NOMO-1 (cell line): ENCODE results near the gene ERMAP.
A peak's percentile ranks its signal among the peaks of the same experiment; 100 is the strongest.

Source experiments
- DNase-seq, 2 experiments: peaks; one replicate each; lab custom pipeline; 2025; ENCODE audit not compliant: unreplicated experiment in 2 of 2; lab: John Stamatoyannopoulos, UW

The ERMAP gene, protein sequence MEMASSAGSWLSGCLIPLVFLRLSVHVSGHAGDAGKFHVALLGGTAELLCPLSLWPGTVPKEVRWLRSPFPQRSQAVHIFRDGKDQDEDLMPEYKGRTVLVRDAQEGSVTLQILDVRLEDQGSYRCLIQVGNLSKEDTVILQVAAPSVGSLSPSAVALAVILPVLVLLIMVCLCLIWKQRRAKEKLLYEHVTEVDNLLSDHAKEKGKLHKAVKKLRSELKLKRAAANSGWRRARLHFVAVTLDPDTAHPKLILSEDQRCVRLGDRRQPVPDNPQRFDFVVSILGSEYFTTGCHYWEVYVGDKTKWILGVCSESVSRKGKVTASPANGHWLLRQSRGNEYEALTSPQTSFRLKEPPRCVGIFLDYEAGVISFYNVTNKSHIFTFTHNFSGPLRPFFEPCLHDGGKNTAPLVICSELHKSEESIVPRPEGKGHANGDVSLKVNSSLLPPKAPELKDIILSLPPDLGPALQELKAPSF

DNA sequence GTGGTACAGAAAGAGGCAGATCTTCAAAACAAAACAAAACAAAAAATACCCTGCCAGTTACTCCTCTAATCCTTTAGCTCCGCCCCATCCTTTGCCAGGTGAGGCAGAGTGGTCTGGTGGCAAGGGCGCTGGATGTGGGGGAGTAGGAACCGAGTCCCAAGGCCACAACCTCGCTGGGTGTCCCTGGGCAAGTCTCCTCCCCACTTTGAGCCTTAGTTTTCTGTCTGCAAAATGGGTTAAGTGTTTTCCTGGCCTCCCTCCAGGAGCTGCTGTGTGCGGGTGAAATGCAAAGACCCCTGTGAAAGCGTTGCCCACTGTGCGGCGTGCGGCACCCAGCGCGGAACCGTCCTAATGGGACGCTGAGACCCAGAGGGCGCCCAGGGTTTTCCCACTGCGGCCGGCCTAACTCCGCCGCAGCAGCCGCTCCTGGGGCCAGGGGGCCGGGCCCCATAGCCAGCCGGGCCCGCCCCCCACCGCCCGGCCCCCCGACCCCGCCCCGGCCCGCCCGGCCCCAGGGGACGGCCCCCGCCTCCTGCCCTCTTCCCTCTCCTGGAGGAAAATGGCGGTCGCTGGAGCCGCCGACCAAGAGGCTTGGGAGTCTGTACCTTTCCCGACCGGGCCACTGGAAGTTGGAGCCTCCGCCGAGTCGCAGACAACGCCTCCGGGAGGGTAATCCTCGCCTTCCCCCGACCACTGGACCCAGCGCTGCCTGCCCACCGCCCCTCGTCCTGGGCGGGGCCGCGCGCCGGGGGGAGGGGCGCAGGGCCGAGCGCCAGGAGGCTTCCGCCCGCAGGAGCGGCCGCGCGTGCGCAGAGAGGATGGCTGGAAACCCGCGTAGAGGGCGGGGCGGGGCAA, at the start of gene ERMAP, which contains the start of gene SVBP:
ERMAP (plus strand) TSS at position 538 of the 855 bp plus-strand sequence. CDS start 13,327 bp downstream, outside the sequence.
SVBP (minus strand) TSS at position 813 of the 855 bp plus-strand sequence. CDS start 853 bp downstream, outside the sequence.
- DNase-seq, result peak; percentile 82 to 90

DNA sequence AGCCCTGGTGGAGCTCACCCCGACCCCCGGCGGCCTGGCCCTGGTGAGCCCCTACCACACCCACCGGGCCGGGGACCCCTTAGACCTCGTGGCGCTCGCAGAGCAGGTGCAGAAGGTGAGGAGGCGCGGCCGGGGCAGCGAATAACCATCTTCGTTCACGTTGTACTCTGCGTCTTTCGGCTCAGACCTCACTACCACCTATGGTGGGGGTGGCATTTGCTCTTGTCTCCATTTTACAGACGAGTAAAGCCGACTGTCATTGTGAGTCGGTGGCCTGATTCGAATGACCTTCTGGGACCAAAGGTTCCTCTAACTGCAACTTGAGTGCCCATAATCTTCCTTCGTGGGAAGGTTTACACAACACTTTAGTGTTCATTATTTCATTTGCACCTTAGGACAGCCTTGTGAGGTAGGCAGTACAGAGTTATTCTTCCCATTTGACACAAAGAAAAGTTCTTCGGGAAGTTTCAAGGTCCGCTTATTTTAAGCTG, 49.4 kb upstream of the ERMAP start:
- peak in 1 of 2 experiments; percentile 43 for DNase-seq

DNA sequence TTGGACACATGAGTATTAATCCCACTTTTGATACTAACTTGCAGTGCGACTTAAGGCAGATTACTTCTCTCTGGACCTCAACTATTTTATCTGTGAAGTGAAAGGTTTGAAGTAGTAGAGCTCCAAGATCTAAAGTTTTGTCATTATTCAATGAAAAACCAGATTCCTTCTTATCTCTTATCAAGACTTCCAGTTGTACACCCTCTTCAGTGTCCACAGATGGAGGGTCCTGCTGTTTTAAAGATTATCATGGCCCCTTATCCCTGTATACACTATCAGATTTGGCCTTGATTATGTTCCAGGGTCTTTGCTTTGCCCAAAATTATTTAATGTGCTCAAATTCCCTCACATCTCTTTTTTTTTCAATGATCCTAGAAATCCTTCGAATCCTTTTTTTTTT, 48.8 kb upstream of the ERMAP start:
- DNase-seq, result no peak

DNA sequence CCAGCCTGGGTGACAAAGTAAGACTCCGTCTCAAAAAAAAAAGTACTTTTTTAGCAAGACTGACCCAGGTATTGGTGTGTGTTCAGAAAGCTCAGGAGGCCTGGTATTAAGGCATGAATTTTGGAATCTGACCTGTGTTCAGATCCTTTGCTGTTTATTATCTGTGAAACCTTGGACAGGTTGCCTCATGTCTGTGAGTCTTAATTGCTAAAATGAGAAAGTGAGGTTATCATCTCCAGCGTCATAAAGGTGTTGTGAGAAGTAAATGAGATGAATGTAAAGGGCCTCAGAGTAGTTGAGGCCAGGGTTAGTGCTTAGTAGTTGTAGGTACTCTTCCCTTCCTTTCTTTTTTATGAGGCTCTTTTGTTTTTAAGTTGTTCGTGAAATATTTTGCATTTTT, 47.1 kb upstream of the ERMAP start:
- no peak for DNase-seq

DNA sequence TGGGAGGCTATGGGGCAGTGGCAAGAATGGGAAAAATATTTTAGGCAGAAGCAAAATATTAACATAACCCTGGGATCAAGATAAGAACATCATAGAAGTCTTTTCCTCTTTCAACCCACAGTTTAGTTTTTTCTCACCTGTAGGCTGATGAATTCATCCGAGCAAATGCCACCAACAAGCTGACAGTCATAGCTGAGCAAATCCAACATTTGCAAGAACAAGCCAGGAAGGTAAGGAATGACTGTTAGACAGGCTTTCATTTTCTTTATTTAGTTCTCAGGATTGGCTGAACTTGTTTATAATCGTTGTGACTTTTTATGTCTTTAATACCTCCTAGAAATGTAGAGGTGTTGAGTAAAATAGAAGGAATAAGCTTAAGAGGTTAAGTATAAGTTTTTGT, 43.5 kb upstream of the ERMAP start:
- DNase-seq, result no peak

DNA sequence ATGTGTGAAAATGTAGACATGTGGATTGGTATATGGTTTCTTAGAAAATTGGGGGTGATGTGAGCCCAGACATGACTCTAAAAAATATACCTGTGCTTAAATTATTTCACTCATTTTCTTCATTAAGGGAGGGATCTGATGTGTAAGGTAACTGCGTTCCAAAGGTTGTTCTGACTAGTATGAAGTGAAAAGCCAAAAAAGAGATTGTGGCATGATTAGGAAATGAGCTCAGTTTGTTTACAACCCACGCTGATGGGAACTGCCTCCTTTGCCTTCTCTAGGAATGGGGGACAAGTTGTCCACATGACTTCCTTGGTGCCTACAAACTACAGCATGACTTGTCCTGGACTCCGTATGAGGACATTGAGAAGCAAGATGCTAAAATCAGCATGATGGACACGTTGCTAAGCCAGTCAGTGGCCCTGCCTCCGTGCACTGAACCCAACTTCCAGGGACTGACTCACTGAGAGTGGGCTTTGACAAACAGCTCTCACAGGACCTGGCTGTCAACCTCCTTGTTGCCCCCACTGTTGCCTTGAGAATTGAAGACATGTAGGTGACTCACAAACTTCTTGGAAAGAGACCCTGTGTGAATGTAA, 41.9 kb upstream of the ERMAP start:
- DNase-seq, result no peak

DNA sequence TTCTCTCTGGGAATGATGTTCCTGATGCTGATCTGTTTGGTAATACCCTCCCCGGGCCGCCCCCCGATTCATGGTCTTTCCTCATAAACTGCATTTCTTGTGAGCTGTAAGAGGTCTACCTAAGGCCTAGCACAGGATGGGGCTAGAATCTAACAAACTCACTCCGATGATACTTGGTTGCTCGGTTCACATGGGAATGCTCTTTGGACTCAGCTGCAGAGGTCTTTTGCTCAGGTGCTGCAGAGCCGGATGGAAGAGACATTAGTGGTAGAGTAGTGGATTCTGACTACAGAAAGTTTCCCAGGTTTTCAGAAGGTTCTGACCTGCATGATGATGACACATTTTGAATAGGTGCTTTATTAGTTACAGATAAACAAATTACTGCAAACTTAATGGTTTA, 40.4 kb upstream of the ERMAP start:
- no peak for DNase-seq

DNA sequence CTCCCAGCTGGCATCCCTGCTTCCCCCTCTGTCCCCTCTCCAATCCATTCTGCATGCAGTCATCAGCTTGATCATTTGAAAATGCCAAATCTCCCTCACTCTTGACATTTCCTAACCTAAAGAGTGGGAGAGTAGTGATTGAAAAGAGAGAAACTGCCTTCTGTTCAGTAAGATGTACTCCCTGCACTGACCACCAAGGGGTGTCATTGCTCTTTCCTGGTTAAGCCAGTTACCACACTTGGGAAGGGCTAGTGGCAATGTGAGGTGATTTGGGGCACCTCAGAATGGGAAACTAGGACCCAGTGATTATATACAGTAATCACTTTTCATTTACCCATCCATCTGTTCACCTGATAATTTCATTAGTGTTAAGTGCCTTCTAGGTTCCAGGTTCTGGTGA, 39.1 kb upstream of the ERMAP start:
- peak; percentile 3 to 12 for DNase-seq

DNA sequence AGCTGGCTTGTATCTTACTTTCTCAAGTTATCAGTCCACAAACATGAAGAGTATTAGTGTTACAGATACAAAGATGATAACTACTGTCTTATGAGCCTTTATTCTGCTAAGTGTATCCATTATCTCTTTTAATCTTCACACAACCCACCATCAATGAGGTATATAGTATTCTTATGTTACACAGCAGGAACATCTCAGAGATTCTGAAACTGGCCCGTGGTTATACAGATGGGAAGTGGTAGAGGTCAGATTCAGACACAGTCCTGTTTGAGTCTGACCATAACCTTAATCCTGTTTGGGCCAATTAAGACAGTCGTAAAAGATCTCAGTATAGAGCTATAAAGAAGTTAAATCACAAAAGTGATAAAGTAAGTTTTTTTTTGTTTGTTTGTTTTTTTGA, 37.2 kb upstream of the ERMAP start:
- DNase-seq, result no peak

DNA sequence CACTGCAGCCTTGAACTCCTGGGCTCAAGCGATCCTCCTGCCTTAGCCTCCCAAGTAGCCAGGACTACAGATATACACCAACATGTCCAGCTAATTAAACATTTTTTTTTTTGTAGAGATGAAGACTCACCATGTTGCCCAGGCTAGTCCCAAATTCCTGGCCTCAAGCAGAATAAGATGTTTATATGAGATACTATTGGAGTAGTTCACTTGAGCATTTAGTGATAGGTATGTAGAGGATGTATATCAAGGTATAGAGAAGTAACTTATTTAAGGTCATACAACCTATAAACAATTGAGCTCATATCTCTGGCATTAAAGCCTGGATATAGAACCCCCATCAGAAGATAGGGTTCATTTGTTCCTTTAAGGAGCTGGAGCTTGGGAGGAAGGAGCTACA, 36.7 kb upstream of the ERMAP start:
- DNase-seq, result no peak

DNA sequence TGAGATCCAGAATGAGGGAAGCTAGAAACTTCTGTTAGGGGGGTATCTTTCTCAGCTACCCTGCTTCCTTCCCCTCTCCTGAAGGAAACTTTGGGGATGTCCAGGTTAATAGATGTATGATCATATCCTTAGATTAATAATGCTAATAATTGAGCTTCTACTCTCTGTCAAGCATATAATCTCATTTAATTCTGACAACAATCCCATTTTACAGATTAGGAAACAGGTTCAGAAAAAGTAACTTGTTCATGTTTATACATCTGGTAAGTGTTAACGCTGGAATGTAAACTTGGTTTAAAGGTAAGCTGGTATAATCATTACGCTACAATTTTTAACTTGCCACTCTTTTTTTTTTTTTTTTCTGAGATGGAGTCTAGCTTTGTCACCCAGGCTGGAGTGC, 33.8 kb upstream of the ERMAP start:
- no peak for DNase-seq

DNA sequence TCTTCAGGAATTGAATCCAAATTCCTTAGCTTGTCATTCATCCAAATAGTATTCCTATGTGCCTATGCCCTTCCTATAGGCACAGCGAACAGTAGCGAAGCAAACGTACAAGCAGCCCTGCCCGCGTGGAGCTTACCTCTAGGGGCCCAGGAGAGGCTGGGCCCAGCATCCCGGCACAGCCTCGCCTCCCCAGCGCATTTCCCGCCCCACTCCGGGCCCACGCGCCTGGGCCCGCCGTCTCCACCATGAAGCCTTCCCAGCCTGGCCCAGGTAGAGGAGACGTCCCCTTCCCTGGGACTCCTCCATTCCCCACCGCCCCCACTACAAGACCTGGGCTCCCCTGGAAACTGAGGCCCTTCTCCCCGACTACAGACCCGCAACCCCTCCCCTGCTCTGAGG, 32.4 kb upstream of the ERMAP start:
- DNase-seq, result no peak

DNA sequence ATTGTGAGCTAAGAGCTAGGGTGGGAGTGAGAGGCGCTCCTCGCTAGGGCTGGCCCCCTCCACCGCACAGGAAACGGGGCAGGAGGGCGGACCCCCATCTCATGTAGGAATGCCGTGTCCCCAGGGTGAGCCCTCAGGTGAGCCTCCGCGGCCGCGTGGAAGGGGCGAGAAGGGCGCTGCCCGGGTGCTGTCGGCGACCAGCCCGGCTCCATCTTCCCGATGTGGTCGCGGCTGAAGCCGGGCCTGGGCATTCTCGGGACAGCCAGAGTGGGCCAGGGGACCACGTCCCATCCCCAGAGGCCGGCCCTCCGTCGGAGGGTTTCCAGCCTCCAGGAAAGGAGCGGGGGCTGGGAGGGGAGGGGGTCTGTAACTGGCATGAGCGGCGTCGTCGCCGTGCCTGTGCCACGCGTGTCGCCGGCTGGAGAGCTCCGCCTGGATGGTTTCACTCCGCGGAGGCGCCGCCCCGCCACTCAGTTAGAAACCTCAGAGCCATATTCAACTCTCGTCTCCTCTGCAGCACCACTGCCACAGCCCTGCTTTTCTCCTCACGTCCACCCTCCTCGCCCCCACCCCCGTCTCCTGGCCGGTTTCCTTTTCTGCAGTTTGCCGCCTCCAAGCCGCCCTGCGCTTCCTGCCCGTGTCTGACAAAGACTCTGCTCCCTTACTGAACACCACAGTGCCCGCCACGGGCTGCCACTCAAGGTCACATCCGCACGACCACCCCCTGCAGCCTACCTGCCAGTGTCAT, 31.8 kb upstream of the ERMAP start, which contains the start of gene TMEM269:
TMEM269 (plus strand) TSS at position 46 of the 748 bp plus-strand sequence. CDS start 4,903 bp downstream, outside the sequence.
- no peak for DNase-seq

DNA sequence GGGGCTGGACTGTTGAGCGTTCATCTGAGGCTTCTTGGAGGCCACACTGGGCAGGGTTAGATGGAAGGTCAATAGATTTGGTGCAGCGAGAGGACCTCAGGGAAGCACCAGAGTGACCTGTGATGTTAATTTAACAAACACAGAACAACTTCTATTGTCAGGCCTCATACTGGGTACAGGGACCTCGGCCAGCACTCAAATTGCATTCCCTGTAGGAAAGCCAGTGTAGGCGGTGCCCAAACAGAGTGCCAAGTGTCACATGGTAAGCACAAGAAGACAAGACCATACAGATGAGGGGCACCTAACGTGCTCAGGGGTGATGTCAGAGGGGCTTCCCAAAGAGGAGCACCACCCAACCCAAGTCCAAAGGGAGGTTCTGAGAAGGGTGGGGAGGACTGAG, 30.8 kb upstream of the ERMAP start:
- DNase-seq, result no peak

DNA sequence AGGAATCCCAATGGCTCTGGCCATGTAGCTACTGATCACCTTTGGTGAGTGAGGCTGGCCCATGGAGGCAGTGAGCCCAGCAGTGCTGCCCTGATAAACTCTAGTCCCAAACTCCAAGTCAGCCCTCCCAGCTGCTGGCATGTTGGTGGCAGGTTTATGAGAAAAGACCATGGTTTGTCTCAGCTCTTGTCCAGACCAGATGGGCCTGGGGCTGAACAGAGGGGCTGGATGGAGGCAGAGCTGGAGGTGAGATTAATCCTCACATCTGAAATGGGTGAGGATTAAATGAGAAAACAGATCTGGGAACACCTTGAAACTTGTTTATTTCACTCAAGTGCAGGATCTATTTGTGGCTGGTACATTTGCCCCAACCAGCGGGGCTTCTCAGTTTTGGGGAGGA, 28.9 kb upstream of the ERMAP start:
- no peak for DNase-seq

DNA sequence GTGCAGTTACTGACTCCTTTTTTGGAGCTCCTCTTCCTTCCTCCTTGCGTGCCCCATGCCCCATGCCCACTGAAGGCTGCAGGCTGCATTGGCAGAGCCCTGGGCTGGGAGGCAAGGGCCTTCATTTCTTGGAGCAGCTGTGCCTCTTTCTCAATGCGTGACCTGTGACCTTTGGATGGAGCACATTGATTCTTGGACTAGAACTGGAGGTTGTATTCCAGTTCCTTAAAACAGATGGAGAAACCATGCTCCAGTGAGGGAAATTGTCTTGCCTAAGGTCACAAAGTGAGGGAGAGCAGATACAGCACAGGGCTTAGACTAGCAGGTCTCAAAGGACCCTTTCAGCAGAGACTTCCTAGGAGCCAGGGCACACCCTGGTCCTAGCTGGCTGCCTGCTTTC, 23.1 kb upstream of the ERMAP start:
- DNase-seq, result no peak

DNA sequence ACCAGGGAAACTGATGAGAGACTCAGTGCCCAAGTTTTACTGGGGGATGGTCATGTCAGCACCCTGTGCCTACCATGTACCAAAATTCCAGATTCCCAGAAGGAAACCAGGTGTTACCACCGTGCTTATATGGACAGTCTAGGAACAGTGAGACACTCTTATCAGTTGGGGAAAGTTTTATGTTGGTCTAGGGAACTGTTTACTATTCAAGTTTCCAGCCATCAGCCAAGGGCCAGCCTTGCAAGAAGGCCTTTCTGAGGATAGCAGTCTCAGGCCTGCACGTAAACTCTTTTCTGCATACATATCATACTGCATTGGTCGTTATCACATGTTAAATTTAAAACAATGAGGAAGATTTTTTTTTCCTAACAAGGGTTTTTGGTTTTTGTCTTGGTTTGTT, 19.5 kb upstream of the ERMAP start:
- no peak for DNase-seq

DNA sequence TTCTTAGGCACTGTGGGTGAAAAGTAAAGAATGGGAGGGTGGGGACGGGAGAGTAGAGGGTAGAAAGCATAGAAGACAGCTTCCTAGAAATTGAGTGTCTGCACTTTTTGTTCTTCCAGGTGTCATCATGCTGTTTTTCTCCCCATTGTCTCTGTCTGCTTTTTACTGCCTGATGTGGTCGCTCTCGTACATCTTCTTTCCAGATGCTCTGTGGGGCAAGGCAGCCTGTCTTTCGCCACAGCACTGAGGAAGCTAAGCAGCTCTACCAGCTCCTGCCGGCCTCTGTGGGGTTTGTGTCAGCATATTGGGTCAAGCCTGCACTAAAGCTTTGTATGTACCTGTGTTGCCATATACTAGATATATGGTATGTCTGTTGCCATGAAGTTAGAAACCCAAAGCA, 18.9 kb upstream of the ERMAP start:
- no peak for DNase-seq

DNA sequence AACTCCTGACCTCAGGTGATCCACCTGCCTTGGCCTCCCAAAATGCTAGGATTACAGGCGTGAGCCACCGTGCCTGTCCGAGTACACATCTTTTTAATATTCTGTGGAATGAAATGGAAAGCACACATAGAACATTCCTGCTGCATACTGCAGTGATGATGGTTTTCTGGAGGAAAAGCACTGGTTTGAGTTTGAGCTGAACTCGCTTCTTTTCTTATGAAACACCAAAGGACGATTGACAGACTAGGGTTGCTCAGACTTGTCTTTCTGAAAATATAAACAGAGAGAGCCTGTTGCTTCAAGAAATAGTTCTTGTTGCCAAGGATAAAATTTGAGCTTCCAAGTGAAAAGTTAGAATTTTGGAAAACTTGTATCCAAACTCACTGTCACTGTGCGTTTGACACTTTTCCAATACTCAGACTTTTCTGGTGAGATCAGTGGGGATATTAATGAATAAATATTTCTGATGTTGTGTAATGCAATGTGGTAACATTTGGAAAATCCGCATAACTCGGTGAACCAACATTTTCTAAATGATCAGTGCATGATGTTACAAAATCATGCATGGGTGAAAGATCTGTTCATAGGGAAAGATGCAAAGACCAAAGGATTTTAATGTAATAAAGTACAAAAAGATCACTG, 15.0 kb upstream of the ERMAP start:
- DNase-seq, result no peak

DNA sequence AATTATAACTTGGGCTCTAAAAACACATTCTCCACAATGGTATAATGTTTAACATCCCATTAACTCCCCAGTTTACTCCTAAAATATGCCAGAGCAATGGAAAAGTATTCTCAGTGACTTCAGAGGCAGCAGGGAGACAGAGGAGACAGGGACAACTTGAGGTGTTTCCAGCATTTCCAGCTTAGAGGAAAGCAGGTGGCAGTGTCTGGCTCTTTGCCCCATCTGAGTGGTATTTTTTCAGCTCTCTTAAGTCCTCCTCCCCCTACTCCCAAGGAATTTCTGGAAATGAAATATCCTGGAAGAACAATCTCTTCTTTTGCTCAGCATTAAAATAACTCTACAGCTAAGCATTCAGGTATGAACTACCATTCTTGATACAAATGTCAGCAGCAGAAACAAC, 10.8 kb upstream of the ERMAP start:
- no peak for DNase-seq
